ENCODE results near the gene MCAT.
"Not testable (repeated sequence)": the region's sequence is repeated elsewhere in the genome, so short reads cannot be mapped to it uniquely, and the experiment has no call there.

DNA sequence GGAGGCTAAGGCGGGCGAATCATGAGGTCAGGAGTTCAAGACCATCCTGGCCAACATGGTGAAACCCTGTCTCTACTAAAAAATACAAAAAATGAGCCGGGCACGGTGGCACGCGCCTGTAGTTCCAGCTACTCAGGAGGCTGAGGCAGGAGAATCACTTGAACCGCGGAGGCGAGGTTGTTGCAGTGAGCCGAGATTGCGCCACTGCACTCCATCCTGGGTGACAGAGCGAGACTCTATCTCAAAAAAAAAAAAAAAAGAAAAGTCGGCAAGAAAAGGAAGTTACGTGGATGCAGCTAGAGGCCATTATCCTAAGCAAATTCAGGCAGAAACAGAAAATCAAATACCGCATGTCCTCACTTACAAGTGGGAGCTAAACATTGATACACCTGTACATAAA, 3.1 kb upstream of the MCAT start:
- TF ChIP-seq, protein P1, sequence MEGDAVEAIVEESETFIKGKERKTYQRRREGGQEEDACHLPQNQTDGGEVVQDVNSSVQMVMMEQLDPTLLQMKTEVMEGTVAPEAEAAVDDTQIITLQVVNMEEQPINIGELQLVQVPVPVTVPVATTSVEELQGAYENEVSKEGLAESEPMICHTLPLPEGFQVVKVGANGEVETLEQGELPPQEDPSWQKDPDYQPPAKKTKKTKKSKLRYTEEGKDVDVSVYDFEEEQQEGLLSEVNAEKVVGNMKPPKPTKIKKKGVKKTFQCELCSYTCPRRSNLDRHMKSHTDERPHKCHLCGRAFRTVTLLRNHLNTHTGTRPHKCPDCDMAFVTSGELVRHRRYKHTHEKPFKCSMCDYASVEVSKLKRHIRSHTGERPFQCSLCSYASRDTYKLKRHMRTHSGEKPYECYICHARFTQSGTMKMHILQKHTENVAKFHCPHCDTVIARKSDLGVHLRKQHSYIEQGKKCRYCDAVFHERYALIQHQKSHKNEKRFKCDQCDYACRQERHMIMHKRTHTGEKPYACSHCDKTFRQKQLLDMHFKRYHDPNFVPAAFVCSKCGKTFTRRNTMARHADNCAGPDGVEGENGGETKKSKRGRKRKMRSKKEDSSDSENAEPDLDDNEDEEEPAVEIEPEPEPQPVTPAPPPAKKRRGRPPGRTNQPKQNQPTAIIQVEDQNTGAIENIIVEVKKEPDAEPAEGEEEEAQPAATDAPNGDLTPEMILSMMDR (conservative IDR thresholded peaks at IDR 0.05; ENCODE audit: low read depth, low read length): not testable (repeated sequence)
- not testable (repeated sequence) for TF ChIP-seq MXI1 (IDR thresholded peaks at IDR 0.05; ENCODE audit: borderline replicate concordance, low read depth, low read length); RAD21 (IDR thresholded peaks at IDR 0.05; ENCODE audit: low read length); FOS (IDR thresholded peaks at IDR 0.05; ENCODE audit: low read depth, low read length); POLR2A (IDR thresholded peaks at IDR 0.05; ENCODE audit: low read depth, low read length)
- TF ChIP-seq, protein P2, sequence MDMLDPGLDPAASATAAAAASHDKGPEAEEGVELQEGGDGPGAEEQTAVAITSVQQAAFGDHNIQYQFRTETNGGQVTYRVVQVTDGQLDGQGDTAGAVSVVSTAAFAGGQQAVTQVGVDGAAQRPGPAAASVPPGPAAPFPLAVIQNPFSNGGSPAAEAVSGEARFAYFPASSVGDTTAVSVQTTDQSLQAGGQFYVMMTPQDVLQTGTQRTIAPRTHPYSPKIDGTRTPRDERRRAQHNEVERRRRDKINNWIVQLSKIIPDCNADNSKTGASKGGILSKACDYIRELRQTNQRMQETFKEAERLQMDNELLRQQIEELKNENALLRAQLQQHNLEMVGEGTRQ (IDR thresholded peaks at IDR 0.05; ENCODE audit: low read depth, low read length): not testable (repeated sequence)

All from IMR-90 (cell line).